ENCODE measurements around the gene CTXND2.

DNA sequence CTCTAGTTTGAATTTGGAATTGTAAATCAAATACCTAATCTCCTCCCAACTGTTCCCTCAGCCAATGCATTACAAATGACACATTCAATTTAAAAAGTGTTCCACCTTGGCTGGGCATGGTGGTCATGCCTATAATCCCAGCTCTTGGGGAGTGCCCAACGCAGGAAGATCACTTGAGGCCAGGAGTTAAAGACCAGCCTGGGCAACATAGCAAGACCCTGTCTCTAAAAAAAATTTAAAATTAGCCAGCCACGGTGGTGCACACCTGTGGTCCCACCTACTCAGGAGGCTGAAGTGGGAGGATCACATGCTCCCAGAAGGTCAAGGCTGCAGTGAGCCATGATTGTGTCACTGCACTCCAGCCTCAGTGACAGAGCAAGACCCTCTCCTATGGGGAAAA is 14.4 kb upstream of the CTXND2 start:
- TF ChIP-seq, protein P1, sequence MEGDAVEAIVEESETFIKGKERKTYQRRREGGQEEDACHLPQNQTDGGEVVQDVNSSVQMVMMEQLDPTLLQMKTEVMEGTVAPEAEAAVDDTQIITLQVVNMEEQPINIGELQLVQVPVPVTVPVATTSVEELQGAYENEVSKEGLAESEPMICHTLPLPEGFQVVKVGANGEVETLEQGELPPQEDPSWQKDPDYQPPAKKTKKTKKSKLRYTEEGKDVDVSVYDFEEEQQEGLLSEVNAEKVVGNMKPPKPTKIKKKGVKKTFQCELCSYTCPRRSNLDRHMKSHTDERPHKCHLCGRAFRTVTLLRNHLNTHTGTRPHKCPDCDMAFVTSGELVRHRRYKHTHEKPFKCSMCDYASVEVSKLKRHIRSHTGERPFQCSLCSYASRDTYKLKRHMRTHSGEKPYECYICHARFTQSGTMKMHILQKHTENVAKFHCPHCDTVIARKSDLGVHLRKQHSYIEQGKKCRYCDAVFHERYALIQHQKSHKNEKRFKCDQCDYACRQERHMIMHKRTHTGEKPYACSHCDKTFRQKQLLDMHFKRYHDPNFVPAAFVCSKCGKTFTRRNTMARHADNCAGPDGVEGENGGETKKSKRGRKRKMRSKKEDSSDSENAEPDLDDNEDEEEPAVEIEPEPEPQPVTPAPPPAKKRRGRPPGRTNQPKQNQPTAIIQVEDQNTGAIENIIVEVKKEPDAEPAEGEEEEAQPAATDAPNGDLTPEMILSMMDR (IDR thresholded peaks at IDR 0.05): no peak
- no peak for TF ChIP-seq POLR2A (IDR thresholded peaks at IDR 0.05)
